GM23338 (cell line): ENCODE results near the gene YBEY. TPM values are rescaled to one million over a fixed set of nuclear protein-coding genes. Genes with fewer than 3 reads are reported as not detected.

Source experiments
- ATAC-seq: fragments of 200-7000 bp; cut with Tn5 transposase; 3 replicates; pipeline ENCODE4 v1.9.1; 2020
- DNase-seq: peaks from one replicate; pipeline ENCODE4 v3.0.0-alpha.2; 2015; ENCODE audit warnings: low spot score
- H2AFZ ChIP-seq: fragments of 200-600 bp; sonication (generic); 2 replicates; pipeline ENCODE4 v1.8.0; 2016; ENCODE audit warnings: antibody characterized with exemption, mild to moderate bottlenecking, moderate library complexity
- H3F3A ChIP-seq: fragments of 200-600 bp; sonication (generic); replicated peaks from 2 replicates; pipeline ENCODE4 v1.8.0; 2017; ENCODE audit warnings: antibody characterized with exemption, mixed run types, low read depth
- H3K27ac ChIP-seq: fragments of 200-600 bp; sonication (generic); 2 replicates; pipeline ENCODE4 v1.6.1; 2016; ENCODE audit warnings: low read depth
- H3K27me3 ChIP-seq: fragments of 200-600 bp; sonication (generic); 2 replicates; pipeline ENCODE4 v1.8.0; 2016; ENCODE audit warnings: mild to moderate bottlenecking, mixed run types, moderate library complexity; ENCODE audit not compliant: insufficient read depth
- H3K36me3 ChIP-seq: fragments of 200-600 bp; sonication (generic); 2 replicates; pipeline ENCODE4 v1.8.0; 2016; ENCODE audit warnings: mild to moderate bottlenecking; ENCODE audit not compliant: insufficient read depth
- H3K4me1 ChIP-seq: fragments of 200-600 bp; sonication (generic); 2 replicates; pipeline ENCODE4 v1.8.0; 2016; ENCODE audit warnings: mild to moderate bottlenecking, moderate library complexity; ENCODE audit not compliant: insufficient read depth
- H3K4me2 ChIP-seq: fragments of 200-600 bp; sonication (generic); 2 replicates; pipeline ENCODE4 v1.7.1; 2017; ENCODE audit warnings: mixed run types
- H3K4me3 ChIP-seq: fragments of 200-600 bp; sonication (generic); 2 replicates; pipeline ENCODE4 v1.6.1; 2016; ENCODE audit warnings: mixed run types
- H3K79me2 ChIP-seq: fragments of 200-600 bp; sonication (generic); replicated peaks from 2 replicates; pipeline ENCODE4 v1.8.0; 2017; ENCODE audit warnings: mild to moderate bottlenecking; ENCODE audit not compliant: insufficient read depth
- H3K9me2 ChIP-seq: fragments of 200-600 bp; sonication (generic); 2 replicates; pipeline ENCODE4 v1.8.0; 2017; ENCODE audit not compliant: insufficient read depth
- H4K20me1 ChIP-seq: fragments of 200-600 bp; sonication (generic); replicated peaks from 2 replicates; pipeline ENCODE4 v1.8.0; 2017; ENCODE audit warnings: mild to moderate bottlenecking; ENCODE audit not compliant: insufficient read depth
- H3K27ac Mint-ChIP-seq: 2 replicates; pipeline ENCODE4 v1.8.0; 2020; ENCODE audit warnings: inconsistent platforms, mild to moderate bottlenecking, moderate library complexity, mixed read lengths
- H3K27me3 Mint-ChIP-seq: 3 replicates; pipeline ENCODE4 v1.8.0; 2022; ENCODE audit warnings: low read depth, mild to moderate bottlenecking, moderate library complexity, mixed read lengths, inconsistent platforms; ENCODE audit not compliant: insufficient read depth, poor library complexity
- H3K36me3 Mint-ChIP-seq: 3 replicates; pipeline ENCODE4 v1.8.0; 2021; ENCODE audit warnings: low read depth, mild to moderate bottlenecking, inconsistent platforms, moderate library complexity, mixed read lengths
- H3K4me1 Mint-ChIP-seq: 3 replicates; pipeline ENCODE4 v1.8.0; 2020; ENCODE audit warnings: mild to moderate bottlenecking, inconsistent platforms, mixed read lengths
- H3K4me3 Mint-ChIP-seq: 3 replicates; pipeline ENCODE4 v1.8.0; 2021; ENCODE audit warnings: moderate library complexity, mild to moderate bottlenecking, inconsistent platforms, mixed read lengths
- H3K9me3 Mint-ChIP-seq: 3 replicates; pipeline ENCODE4 v1.8.0; 2020; ENCODE audit warnings: moderate library complexity, mild to moderate bottlenecking, inconsistent platforms, mixed read lengths
- CREB1 ChIP-seq: fragments of 250-450 bp; sonication (Bioruptor Pico); IDR thresholded peaks from 2 replicates; pipeline ENCODE4 v1.5.0; 2020; ENCODE audit warnings: low read depth, mild to moderate bottlenecking, moderate library complexity
- CTCF ChIP-seq, 2 experiments: fragments of 200-600 bp in 1 of 2; sonication (generic) in 1 of 2; conservative IDR thresholded peaks; 2 replicates each; pipeline versions ENCODE4 v1.5.1 to v1.6.1; 2016 to 2017; ENCODE audit warnings: antibody characterized with exemption in 2 of 2, low read depth in 2 of 2, mild to moderate bottlenecking in 2 of 2, moderate library complexity in 1 of 2
- ETS1 ChIP-seq: IDR thresholded peaks from 2 replicates; pipeline ENCODE4 v1.6.1; 2016; ENCODE audit warnings: antibody characterized with exemption
- EZH2phosphoT487 ChIP-seq: fragments of 200-600 bp; sonication (generic); IDR thresholded peaks from one replicate; pipeline ENCODE4 v1.8.1; 2018; ENCODE audit warnings: antibody characterized with exemption; ENCODE audit not compliant: unreplicated experiment
- JUNB ChIP-seq: IDR thresholded peaks from one replicate; pipeline ENCODE4 v1.6.1; 2016; ENCODE audit warnings: antibody characterized with exemption; ENCODE audit not compliant: unreplicated experiment
- NANOG ChIP-seq: IDR thresholded peaks from 2 replicates; pipeline ENCODE4 v1.6.1; 2016; ENCODE audit warnings: antibody characterized with exemption, borderline replicate concordance
- POLR2AphosphoS5 ChIP-seq: IDR thresholded peaks from 2 replicates; pipeline ENCODE4 v1.6.1; 2016; ENCODE audit warnings: antibody characterized with exemption, low read depth
- REST ChIP-seq: IDR thresholded peaks from one replicate; pipeline ENCODE4 v1.6.1; 2018; ENCODE audit warnings: antibody characterized with exemption; ENCODE audit not compliant: unreplicated experiment
- STAT1 ChIP-seq: IDR thresholded peaks from one replicate; pipeline ENCODE4 v1.6.1; 2016; ENCODE audit warnings: antibody characterized with exemption; ENCODE audit not compliant: unreplicated experiment
- ZNF114 ChIP-seq: fragments of 250-450 bp; sonication (Bioruptor Pico); IDR thresholded peaks from 2 replicates; pipeline ENCODE4 v1.5.0; 2020; ENCODE audit warnings: mild to moderate bottlenecking, moderate library complexity
- ZNF331 ChIP-seq: fragments of 250-450 bp; sonication (Bioruptor Pico); IDR thresholded peaks from 2 replicates; pipeline ENCODE4 v1.5.0; 2020; ENCODE audit warnings: low read depth, mild to moderate bottlenecking, moderate library complexity
- ZNF462 ChIP-seq: fragments of 250-450 bp; sonication (Bioruptor Pico); IDR thresholded peaks from 2 replicates; pipeline ENCODE4 v1.5.0; 2020; ENCODE audit warnings: mild to moderate bottlenecking, moderate library complexity
- polyA plus RNA-seq: library from polyadenylated mRNA; unstranded; fragments of >200 nt; fragmentation: Nextera tagmentation; extraction: Ambion mirVana; gene quantifications from 2 replicates; pipeline ENCODE4 v1.2.1, GENCODE V29; 2016
- total RNA-seq: library from RNA; depleted of rRNA; stranded (reverse); fragments of >200 nt; shearing (Covaris generic); gene quantifications from 2 replicates; pipeline ENCODE4 v1.2.3, GENCODE V29; 2014

The YBEY gene
- total and polyA plus RNA-seq, 2 experiments from 2014 or later, result 28.1 to 31.8 TPM

- peaks cover 44% of the 10 kb centered on the region for H3K36me3 Mint-ChIP-seq
- H3K4me1 ChIP-seq, result no peaks in the 10 kb centered on the region; the same call in 1 of the 2 replicates
- no peak overlapping the region for H3K27ac ChIP-seq
- H3K36me3 ChIP-seq, result no peaks in the 10 kb centered on the region
- H3K4me1 Mint-ChIP-seq, result peaks cover 16% of the 10 kb centered on the region
- ATAC-seq (no peak), DNase-seq (no peak)
- H3K9me3 Mint-ChIP-seq, result peaks cover 16% of the 10 kb centered on the region; the same call in 2 of the 3 replicates
- H3K4me2 ChIP-seq, result no peak overlapping the region
- no peaks in the 10 kb centered on the region for H3K9me2 ChIP-seq
- H4K20me1 ChIP-seq, result peaks cover 3% of the 10 kb centered on the region; the same call in 1 of the 2 replicates
- no peaks in the 10 kb centered on the region for H3K79me2 ChIP-seq
- no peak overlapping the region for H3K4me3 ChIP-seq
- no peak overlapping the region for H3K4me3 Mint-ChIP-seq
- H3K27me3 ChIP-seq, result peaks cover 8% of the 10 kb centered on the region
- no peak overlapping the region for H3K27ac Mint-ChIP-seq
- H2AFZ ChIP-seq, result no peak overlapping the region
- peaks cover 27% of the 10 kb centered on the region for H3K27me3 Mint-ChIP-seq
- TF ChIP-seq NANOG, result no peak
- TF ChIP-seq REST, result no peak
- no peak for TF ChIP-seq ZNF114
- TF ChIP-seq POLR2AphosphoS5, result no peak
- TF ChIP-seq ZNF462 (CRISPR knock-in tag), result no peak
- no peak for TF ChIP-seq CTCF (conservative IDR thresholded peaks at IDR 0.05; ENCODE audit: low read depth in 2 of 2)
- TF ChIP-seq JUNB, result no peak
- TF ChIP-seq ETS1, result no peak
- no peak for TF ChIP-seq STAT1
- no peak for TF ChIP-seq ZNF331 (CRISPR knock-in tag)
- no peak for TF ChIP-seq CREB1
- TF ChIP-seq EZH2phosphoT487, result no peak
- H3F3A ChIP-seq, result peaks cover 7% of the 10 kb centered on the region; the same call in 1 of the 2 replicates
Observed at GRCh38 chr21:46299167-46299566, 13.0 kb downstream of the YBEY start.
